T-cell (primary cell): ENCODE measurements around the gene EPB41L2. TPM values are rescaled to one million over a fixed set of nuclear protein-coding genes. Genes with fewer than 3 reads are reported as not detected.

Experiments used
- ATAC-seq, 4 experiments: fragments of 200-7000 bp in 3 of 4; fragments of 150-1000 bp in 1 of 4; cut with Tn5 transposase; replicated peaks in 1 of 4; 1 replicate in 3 of 4; 2 replicates in 1 of 4; pipeline ENCODE4 v1.10.0; 2021; ENCODE audit warnings: moderate library complexity in 3 of 4, mild to moderate bottlenecking in 2 of 4, moderate number of reproducible peaks in 1 of 4
- CTCF ChIA-PET, 2 donors: fragments of 300-600 bp; sonication (Branson Sonifier 250); formaldehyde crosslinking; loops; one replicate each; lab custom pipeline; 2022; ENCODE audit warnings: antibody characterized with exemption in 2 of 2; lab: Charles Lee
- POLR2A ChIA-PET, 2 donors: fragments of 300-600 bp; sonication (Branson Sonifier 250); formaldehyde crosslinking; loops; one replicate each; lab custom pipeline; 2022; ENCODE audit warnings: antibody characterized with exemption in 2 of 2; lab: Charles Lee
- DNase-seq, 35 experiments: peaks; one replicate each; pipeline versions ENCODE4 v3.0.0 to v3.0.0-alpha.2; 2013 to 2023
- H3K27ac ChIP-seq: one replicate; pipeline ENCODE4 v1.5.1; 2013; ENCODE audit warnings: low read length
- H3K27me3 ChIP-seq, 2 experiments: replicated peaks in 1 of 2; 1 replicate in 1 of 2; 2 replicates in 1 of 2; pipeline versions ENCODE4 v1.6.1 to v1.7.0; 2013; ENCODE audit warnings: low read length in 1 of 2, mixed read lengths in 1 of 2; ENCODE audit not compliant: control insufficient read depth in 2 of 2, insufficient read depth in 2 of 2; ENCODE audit errors: extremely low read depth in 1 of 2
- H3K36me3 ChIP-seq, 2 donors: 1 replicate in 1 of 2; 2 replicates in 1 of 2; pipeline versions ENCODE4 v1.6.1 to v1.7.0; 2013; ENCODE audit warnings: low read length in 1 of 2; ENCODE audit not compliant: control insufficient read depth in 2 of 2, insufficient read depth in 1 of 2; ENCODE audit errors: extremely low read depth in 1 of 2
- H3K4me1 ChIP-seq, 2 experiments: 1 replicate in 1 of 2; 2 replicates in 1 of 2; pipeline versions ENCODE4 v1.6.1 to v1.7.0; 2013; ENCODE audit warnings: low read length in 2 of 2, mixed read lengths in 1 of 2; ENCODE audit not compliant: insufficient read depth in 2 of 2, control insufficient read depth in 1 of 2; ENCODE audit errors: extremely low read depth in 1 of 2
- H3K4me3 ChIP-seq, 2 donors: 1 replicate in 1 of 2; 2 replicates in 1 of 2; pipeline versions ENCODE4 v1.5.1 to v1.7.0; 2013; ENCODE audit warnings: mild to moderate bottlenecking in 2 of 2, low read length in 1 of 2, moderate library complexity in 1 of 2; ENCODE audit not compliant: control insufficient read depth in 1 of 2; ENCODE audit errors: extremely low read depth in 1 of 2
- H3K9me3 ChIP-seq: 2 replicates; pipeline ENCODE4 v1.7.0; 2013
- H3K27ac Mint-ChIP-seq, 2 donors: one replicate each; pipeline ENCODE4 v1.8.0; 2020 to 2021; ENCODE audit warnings: mild to moderate bottlenecking in 2 of 2, mixed read lengths in 2 of 2
- H3K27me3 Mint-ChIP-seq, 2 donors: one replicate each; pipeline ENCODE4 v1.8.0; 2021 to 2022; ENCODE audit warnings: mixed read lengths in 2 of 2
- H3K36me3 Mint-ChIP-seq: one replicate; pipeline ENCODE4 v1.8.0; 2021; ENCODE audit warnings: mixed read lengths
- H3K4me1 Mint-ChIP-seq, 3 donors: one replicate each; pipeline ENCODE4 v1.8.0; 2020 to 2022; ENCODE audit warnings: mixed read lengths in 3 of 3, mild to moderate bottlenecking in 1 of 3
- H3K4me3 Mint-ChIP-seq, 3 donors: one replicate each; pipeline ENCODE4 v1.8.0; 2020 to 2022; ENCODE audit warnings: mild to moderate bottlenecking in 3 of 3, mixed read lengths in 3 of 3, moderate library complexity in 3 of 3
- H3K9me3 Mint-ChIP-seq, 3 donors: one replicate each; pipeline ENCODE4 v1.8.0; 2020 to 2022; ENCODE audit warnings: mixed read lengths in 3 of 3
- WGBS: methylation state at CpG from one replicate; pipeline ENCODE4 v1.1.5; 2013; ENCODE audit warnings: missing lambda C conversion rate; ENCODE audit not compliant: insufficient coverage; 5-methylcytosine and 5-hydroxymethylcytosine counted together
- total RNA-seq, 35 experiments: library from RNA in 6 of 35; stranded (reverse) in 6 of 35; fragments of 120-200 nt in 1 of 35; gene quantifications; one replicate each; pipeline versions ENCODE4 v1.2.1 to v1.2.4 and lab custom pipeline; 2013 to 2026

The EPB41L2 gene
- total RNA-seq, 5 donors from 2014 or later (not counting 1 experiment from before 2014, with no cell fraction given) = 11.1 to 15.0 (median 13.6) TPM

DNA sequence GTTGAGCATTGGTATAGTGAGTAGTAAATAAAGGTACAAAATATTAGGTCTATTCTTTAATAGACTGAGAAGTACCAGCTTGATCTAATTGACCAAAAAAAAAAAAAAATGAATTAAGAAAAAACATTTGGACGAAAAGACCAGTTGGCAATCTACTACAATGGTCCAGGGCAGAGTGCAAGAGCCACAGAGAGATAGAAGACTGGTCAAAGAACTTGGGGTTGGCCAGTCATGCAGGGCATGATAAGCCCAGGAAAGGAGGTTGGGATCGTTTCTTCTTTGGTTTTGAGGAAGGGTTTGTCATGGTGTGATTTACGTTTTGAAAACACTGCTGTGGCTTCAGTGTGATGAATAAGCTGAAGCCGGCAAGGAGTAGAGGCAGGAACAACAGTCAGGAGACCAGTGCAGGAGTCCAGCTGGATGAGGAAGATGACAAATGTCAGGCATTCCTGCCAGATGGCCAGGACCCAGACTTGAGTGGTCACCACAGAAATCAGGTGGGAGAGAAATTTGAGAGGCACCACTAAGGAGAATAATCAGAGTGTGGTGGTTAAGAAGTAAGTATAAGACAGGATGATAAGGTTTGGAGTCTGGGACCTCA, 221.8 kb downstream of the EPB41L2 start:
- H3K27ac ChIP-seq = no peak overlapping the region
- no peaks in the 10 kb centered on the region for H3K36me3 Mint-ChIP-seq
- no peak overlapping the region for H3K27ac Mint-ChIP-seq
- ATAC-seq (no peak), DNase-seq (no peak)
- peaks cover 0 to 4% (median 0%) of the 10 kb centered on the region in 3 donors for H3K4me1 Mint-ChIP-seq
- H3K4me1 ChIP-seq = no peaks in the 10 kb centered on the region
- no peak overlapping the region for H3K4me3 ChIP-seq
- no peak overlapping the region for H3K4me3 Mint-ChIP-seq
- ChIA-PET CTCF (interaction anchor here in 1 of 2 donors (0.6 kb wide), 1 partner anchor 756 kb away, joined by 5 read pairs; no protein-coding TSS in a partner anchor), POLR2A (interaction anchor here in 1 of 2 donors (0.6 kb wide), 1 partner anchor 532 kb away, joined by 5 read pairs; no protein-coding TSS in a partner anchor)
- H3K27me3 ChIP-seq = no peaks in the 10 kb centered on the region
- H3K9me3 ChIP-seq = no peaks in the 10 kb centered on the region
- H3K36me3 ChIP-seq = no peaks in the 10 kb centered on the region
- H3K27me3 Mint-ChIP-seq = no peaks in the 10 kb centered on the region
- WGBS = 65% methylated on average over 4 of the region's 4 CpGs
- no peaks in the 10 kb centered on the region for H3K9me3 Mint-ChIP-seq

DNA sequence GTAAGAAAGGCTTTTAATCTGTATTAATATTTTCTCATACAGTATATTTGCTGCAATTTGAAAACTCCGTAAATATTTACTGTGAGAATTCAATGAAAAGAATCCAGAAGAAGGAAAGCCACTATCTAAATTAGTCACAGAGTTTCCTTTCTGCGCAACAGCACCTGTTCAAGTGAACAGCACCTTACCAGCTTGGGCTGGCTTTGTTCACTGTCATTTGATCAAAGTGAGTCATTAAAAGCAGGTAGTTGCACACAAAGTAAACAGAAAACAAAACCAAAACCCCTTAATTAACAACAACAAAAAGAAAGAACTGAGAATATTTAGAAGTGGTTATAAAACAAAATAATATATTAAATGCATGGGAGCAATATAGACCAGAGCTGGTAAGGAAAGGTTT, 223.0 kb downstream of the EPB41L2 start:
- H3K9me3 ChIP-seq = no peaks in the 10 kb centered on the region
- ChIA-PET CTCF (no interaction called here), POLR2A (no interaction called here)
- no peak overlapping the region for H3K4me3 ChIP-seq
- no CpG with 5 or more reads among the region's 2 CpGs for WGBS
- Mint-ChIP-seq H3K4me3 (no peak overlapping the region), H3K27me3 (no peaks in the 10 kb centered on the region), H3K27ac (no peak overlapping the region), H3K4me1 (peaks cover 0 to 4% (median 0%) of the 10 kb centered on the region in 3 donors), H3K36me3 (no peaks in the 10 kb centered on the region), H3K9me3 (no peaks in the 10 kb centered on the region)
- no peak overlapping the region for H3K27ac ChIP-seq
- ATAC-seq = no peak
- H3K4me1 ChIP-seq = no peaks in the 10 kb centered on the region
- no peak for DNase-seq
- H3K27me3 ChIP-seq = no peaks in the 10 kb centered on the region
- H3K36me3 ChIP-seq = no peaks in the 10 kb centered on the region

DNA sequence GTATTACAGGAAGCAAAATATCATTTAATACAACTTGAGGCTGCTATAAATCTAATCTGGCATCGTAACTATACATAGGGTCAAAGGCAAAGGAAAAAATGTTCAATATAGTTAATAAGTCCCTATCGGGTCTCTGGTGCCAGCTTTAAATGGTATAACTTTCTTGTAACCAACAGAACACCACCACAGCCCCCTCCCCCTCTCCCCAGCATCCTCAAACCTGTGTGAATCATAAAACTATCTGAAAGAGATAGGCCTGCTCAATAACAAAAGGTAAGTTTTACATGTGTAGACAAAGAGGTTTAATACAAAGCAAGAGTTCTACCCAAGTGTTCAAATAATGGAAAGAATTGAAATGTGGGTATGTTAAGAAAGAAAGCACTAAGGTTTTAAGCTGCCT, 223.7 kb downstream of the EPB41L2 start:
- ATAC-seq = no peak
- CTCF ChIA-PET = interaction anchor here in 1 of 2 donors (0.7 kb wide), 1 partner anchor 1393 kb away, joined by 3 read pairs; no protein-coding TSS in a partner anchor

DNA sequence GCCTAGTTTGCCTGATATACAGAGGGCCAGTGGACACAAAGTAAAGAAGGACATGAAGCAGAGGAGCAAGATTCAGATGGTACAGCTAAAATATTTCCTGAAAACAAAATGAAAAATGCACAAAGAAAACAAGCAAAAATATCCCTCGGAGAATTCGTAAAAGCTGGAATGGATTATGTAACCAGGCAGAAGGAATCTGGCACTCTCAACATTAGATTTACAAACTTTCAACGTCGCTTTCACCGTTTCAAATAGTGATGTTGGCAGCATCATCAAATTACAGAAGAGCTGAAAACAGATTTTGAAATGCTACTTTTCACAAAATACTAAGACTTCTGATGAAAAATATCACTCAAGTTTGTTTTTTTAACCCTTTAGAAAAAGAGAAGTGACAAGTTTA, 224.1 kb downstream of the EPB41L2 start:
- Mint-ChIP-seq H3K36me3 (no peaks in the 10 kb centered on the region), H3K4me3 (no peak overlapping the region), H3K4me1 (peaks cover 0 to 4% (median 0%) of the 10 kb centered on the region in 3 donors), H3K27me3 (no peaks in the 10 kb centered on the region), H3K27ac (no peak overlapping the region), H3K9me3 (no peaks in the 10 kb centered on the region)
- no peak overlapping the region for H3K27ac ChIP-seq
- no peaks in the 10 kb centered on the region for H3K36me3 ChIP-seq
- 100% methylated on average over 2 of the region's 5 CpGs for WGBS
- CTCF ChIA-PET = interaction anchor here in 1 of 2 donors (0.7 kb wide), 1 partner anchor 1392 kb away, joined by 3 read pairs; no protein-coding TSS in a partner anchor
- ATAC-seq = no peak
- H3K9me3 ChIP-seq = no peaks in the 10 kb centered on the region
- POLR2A ChIA-PET = no interaction called here
- no peak overlapping the region for H3K4me3 ChIP-seq
- H3K27me3 ChIP-seq = no peaks in the 10 kb centered on the region
- no peak for DNase-seq
- H3K4me1 ChIP-seq = no peaks in the 10 kb centered on the region

More for the DNA sequence above, 223.7 kb downstream of the EPB41L2 start:
- Histone ChIP-seq H3K4me3 (no peak overlapping the region), H3K27ac (no peak overlapping the region), H3K36me3 (no peaks in the 10 kb centered on the region), H3K4me1 (no peaks in the 10 kb centered on the region), H3K9me3 (no peaks in the 10 kb centered on the region), H3K27me3 (no peaks in the 10 kb centered on the region)
- Mint-ChIP-seq H3K27ac (no peak overlapping the region), H3K36me3 (no peaks in the 10 kb centered on the region), H3K9me3 (no peaks in the 10 kb centered on the region), H3K4me1 (peaks cover 0 to 4% (median 0%) of the 10 kb centered on the region in 3 donors), H3K27me3 (no peaks in the 10 kb centered on the region), H3K4me3 (no peak overlapping the region)
- no CpG with 5 or more reads among the region's 2 CpGs for WGBS
- POLR2A ChIA-PET = no interaction called here
- DNase-seq = no peak

DNA sequence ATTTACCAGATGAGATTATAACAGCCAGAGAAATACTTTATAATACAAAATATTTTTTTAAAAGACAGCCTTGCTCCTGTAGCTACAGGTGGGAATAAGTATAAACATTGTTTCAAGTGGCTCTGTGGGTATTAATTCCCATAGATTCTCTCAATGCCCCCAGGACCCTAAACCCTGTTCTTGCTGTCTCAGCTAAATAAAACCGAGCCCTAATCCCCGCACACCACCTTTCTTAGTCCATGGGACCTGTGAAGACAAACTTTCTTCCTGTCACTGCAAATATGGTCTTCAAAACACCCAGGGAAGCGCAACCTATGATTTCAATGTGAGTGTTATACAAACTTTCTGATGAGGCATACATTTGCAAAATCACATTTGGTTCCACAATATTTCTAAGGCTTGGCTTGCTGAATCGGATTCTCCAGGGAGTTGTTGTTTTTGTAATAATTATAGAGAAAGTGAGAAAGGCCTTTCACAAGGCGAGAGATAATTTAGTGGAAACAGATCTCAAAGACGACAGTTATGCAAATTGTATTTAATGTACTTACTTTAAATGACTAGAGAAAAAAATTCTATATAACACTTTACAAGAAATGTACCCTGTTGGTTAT, 224.7 kb downstream of the EPB41L2 start:
- DNase-seq (no peak), ATAC-seq (no peak)
- WGBS = 100% methylated on average over 1 of the region's 6 CpGs
- Mint-ChIP-seq H3K27me3 (no peaks in the 10 kb centered on the region), H3K9me3 (no peaks in the 10 kb centered on the region), H3K36me3 (no peaks in the 10 kb centered on the region), H3K27ac (no peak overlapping the region), H3K4me1 (peaks cover 0 to under 1% (median 0%) of the 10 kb centered on the region in 3 donors), H3K4me3 (no peak overlapping the region)
- CTCF ChIA-PET = no interaction called here
- H3K4me1 ChIP-seq = no peaks in the 10 kb centered on the region
- no peak overlapping the region for H3K4me3 ChIP-seq
- POLR2A ChIA-PET = no interaction called here
- no peaks in the 10 kb centered on the region for H3K9me3 ChIP-seq
- H3K27me3 ChIP-seq = no peaks in the 10 kb centered on the region
- no peak overlapping the region for H3K27ac ChIP-seq
- H3K36me3 ChIP-seq = no peaks in the 10 kb centered on the region

DNA sequence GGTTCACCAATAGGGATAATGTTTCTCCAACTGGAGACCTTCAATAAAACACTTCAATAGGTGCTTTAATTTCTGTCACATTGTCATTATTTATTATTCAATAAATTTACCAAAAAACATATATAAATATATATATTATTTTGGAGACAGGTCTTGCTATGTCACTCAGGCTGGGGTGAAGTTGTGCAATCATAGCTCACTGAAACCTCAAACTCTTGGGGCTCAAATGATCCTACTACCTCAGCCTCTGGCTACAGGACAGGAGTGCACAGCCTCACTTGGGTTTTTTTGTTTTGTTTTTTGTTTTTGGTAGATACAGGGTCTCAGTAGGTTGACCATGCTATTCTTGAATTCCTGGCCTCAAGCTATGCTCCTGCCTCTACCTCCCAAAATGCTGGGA, 226.0 kb downstream of the EPB41L2 start:
- Histone ChIP-seq H3K27ac (no peak overlapping the region), H3K27me3 (no peaks in the 10 kb centered on the region), H3K36me3 (no peaks in the 10 kb centered on the region), H3K9me3 (no peaks in the 10 kb centered on the region), H3K4me1 (no peaks in the 10 kb centered on the region), H3K4me3 (no peak overlapping the region)
- Mint-ChIP-seq H3K4me3 (no peak overlapping the region), H3K27ac (no peak overlapping the region), H3K4me1 (no peaks in the 10 kb centered on the region), H3K36me3 (no peaks in the 10 kb centered on the region), H3K9me3 (no peaks in the 10 kb centered on the region), H3K27me3 (no peaks in the 10 kb centered on the region)
- CTCF ChIA-PET = interaction anchor here in 1 of 2 donors (0.9 kb wide), 1 partner anchor 762 kb away, joined by 3 read pairs; no protein-coding TSS in a partner anchor
- POLR2A ChIA-PET = interaction anchor here in 1 of 2 donors (0.6 kb wide), 1 partner anchor 705 kb away, joined by 3 read pairs; no protein-coding TSS in a partner anchor
- DNase-seq = no peak
- no peak for ATAC-seq
